VCaP (cell line): ENCODE data around the gene OR13J1.

ENCODE experiments used
- H3K27ac ChIP-seq: fragments of 450-650 bp; 2 replicates; pipeline ENCODE4 v1.5.1; 2017
- TF ChIP-seq, protein P1 (sequence below): fragments of 450-650 bp; conservative IDR thresholded peaks from 2 replicates; pipeline ENCODE4 v1.5.1; 2017; ENCODE audit warnings: mild to moderate bottlenecking, moderate library complexity

Gene OR13J1

DNA sequence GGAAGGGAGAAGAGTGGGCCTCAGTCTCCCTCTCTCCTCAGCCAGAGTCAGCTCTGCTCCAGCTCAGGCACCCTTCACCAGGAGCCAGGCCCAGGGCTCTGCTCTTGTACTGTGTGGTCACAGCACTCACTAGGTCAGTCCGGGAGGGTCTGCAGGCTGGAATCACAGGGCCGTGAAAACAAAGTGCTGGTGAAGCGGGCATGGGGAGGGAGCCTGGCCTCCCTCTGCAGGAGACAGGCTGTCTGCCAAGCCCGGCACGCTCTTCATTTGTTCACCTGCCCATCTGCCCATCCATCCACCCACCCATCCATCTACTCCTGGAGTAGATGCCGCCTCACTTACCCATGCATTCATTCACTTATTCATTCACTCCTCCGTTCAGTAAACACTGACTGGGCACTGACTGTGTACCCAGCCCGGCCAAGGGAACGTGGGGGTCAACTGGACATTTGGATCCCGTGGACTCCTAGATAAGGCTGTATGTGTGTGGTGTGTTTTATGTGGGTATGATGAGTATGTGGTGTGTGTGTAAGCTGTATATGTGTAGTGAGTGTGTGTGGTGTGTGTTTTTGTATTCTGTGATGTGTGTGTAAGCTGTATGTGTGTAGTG lies 42.7 kb upstream of the OR13J1 start:
- no peak overlapping the region for H3K27ac ChIP-seq
- TF ChIP-seq, protein P1, sequence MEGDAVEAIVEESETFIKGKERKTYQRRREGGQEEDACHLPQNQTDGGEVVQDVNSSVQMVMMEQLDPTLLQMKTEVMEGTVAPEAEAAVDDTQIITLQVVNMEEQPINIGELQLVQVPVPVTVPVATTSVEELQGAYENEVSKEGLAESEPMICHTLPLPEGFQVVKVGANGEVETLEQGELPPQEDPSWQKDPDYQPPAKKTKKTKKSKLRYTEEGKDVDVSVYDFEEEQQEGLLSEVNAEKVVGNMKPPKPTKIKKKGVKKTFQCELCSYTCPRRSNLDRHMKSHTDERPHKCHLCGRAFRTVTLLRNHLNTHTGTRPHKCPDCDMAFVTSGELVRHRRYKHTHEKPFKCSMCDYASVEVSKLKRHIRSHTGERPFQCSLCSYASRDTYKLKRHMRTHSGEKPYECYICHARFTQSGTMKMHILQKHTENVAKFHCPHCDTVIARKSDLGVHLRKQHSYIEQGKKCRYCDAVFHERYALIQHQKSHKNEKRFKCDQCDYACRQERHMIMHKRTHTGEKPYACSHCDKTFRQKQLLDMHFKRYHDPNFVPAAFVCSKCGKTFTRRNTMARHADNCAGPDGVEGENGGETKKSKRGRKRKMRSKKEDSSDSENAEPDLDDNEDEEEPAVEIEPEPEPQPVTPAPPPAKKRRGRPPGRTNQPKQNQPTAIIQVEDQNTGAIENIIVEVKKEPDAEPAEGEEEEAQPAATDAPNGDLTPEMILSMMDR = no peak

DNA sequence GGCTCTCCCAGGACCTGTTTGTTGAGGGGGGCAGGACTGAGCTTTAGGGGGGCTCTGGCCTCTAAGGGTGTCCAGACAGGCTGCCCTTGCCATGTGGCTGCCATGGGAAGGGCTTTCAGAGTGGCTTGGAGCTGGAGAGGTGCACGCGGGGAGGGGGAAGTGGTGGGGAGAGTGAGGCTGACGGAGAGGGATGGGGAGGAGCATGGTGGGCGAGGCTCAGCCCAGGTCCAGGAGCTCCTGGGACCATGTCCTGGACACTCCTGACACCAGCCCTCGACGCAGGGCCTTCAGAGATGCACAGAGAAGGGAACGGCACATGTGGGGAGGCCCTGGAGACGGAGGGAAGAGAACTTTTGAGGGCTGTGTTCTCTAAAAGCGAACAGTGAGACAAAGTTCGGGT lies 41.5 kb upstream of the OR13J1 start:
- no peak overlapping the region for H3K27ac ChIP-seq
- TF ChIP-seq, protein P1 = no peak

DNA sequence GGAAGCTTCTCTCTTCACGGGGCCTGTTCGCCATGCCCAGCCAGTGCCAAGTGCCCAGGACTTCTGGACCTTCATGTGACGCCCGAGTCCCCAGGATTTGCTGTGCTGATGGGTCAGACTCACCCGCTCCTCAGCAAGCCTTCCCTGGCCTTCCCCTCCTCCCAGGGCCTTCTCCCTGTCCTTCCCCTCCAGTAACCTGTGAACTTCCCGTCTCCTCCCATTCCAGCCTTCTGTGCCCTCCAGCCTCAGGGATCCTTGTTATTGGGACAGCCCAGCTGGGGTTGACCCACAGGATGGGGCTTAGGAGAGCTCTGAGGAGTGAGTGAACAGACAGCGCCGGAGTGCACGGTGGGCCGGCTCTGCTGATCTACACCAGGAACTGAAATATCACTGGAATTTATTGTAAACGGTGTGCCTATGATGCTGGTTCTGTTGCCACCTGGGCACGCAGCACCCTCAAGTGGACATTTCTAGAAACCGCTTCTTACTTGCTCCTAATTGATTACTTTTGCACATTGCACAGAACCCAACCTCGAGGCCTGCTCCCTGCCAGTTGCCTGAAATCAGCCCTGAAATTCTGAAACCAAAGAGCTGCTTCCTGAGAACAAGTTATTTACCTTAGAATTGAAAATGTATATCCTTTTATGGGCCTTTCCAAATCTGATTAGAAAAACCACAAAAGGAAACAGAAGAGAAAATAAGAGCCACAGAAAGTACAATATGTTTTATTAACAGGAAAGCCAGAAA lies 40.6 kb upstream of the OR13J1 start:
- TF ChIP-seq, protein P1 = peak; percentile 86
- no peak overlapping the region for H3K27ac ChIP-seq

DNA sequence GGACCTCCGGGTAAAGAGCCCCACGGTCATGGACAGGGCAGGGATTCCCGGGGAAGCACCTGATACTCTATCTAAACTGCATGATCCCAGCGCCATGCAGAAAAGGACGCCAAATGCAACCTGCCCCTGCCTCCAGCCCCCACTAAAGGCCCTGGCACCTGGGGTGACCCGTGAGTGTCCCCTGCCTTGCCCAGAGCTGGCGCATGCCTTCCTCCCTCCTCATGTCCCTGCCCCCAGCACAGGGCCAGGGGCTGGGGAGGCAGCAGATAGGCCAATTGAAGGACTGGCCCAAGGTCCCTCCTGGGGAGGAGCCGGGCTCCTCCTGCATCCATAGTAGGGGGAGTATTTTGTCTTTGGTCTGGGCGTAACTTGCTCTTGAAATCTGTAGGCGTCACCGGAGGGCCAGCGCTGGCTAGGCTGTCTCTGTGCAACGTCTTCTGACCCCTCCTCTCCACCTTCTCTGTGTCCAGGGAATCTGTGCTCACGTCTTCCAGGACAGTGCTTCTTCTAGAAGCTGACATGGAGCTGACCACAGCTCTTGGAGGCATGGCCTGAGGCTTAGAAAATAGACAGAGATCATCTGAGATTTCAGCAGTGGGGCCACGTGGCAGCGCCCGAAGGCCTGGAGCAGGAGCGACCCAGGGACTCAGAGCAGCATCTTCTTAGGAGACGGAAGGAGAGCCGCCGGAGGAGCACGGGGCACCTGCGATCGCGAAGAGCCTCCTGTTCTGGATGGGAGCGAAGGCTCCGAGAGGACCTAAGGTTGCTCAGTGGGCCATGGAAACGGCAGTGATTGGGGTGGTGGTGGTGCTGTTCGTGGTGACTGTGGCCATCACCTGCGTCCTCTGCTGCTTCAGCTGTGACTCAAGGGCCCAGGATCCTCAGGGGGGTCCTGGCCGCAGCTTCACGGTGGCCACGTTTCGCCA lies 39.7 kb upstream of the OR13J1 start:
- H3K27ac ChIP-seq = no peak overlapping the region
- TF ChIP-seq, protein P1 = no peak

DNA sequence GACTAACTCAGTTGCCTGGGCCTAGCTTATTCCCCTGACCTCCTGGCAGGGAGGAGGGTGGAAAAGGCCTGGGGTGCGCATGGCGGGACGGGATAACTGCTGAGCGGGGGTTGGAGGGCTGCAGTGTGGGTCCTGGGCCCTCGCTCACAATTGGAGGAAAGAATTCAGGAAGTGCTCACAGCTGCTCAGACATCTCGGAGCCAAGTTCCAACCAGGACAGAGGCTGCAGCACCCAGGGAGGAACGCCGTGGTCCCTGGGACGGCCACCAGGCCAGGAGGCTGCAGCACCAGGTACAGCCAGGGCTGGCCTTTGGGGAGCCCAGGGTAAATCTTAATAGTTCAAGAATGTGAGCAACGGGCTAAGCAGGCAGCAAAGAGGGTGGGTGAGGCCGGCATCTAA lies 39.1 kb upstream of the OR13J1 start, which contains the start of gene SPAAR:
Gene SPAAR, plus strand, starts transcription at position 217 of the 400 bp plus-strand sequence. CDS start 974 bp downstream, outside the sequence.
- H3K27ac ChIP-seq = peak within 1 kb of the TSS; percentile 48; the same call in 1 of the 2 replicates
- TF ChIP-seq, protein P1 = no peak

DNA sequence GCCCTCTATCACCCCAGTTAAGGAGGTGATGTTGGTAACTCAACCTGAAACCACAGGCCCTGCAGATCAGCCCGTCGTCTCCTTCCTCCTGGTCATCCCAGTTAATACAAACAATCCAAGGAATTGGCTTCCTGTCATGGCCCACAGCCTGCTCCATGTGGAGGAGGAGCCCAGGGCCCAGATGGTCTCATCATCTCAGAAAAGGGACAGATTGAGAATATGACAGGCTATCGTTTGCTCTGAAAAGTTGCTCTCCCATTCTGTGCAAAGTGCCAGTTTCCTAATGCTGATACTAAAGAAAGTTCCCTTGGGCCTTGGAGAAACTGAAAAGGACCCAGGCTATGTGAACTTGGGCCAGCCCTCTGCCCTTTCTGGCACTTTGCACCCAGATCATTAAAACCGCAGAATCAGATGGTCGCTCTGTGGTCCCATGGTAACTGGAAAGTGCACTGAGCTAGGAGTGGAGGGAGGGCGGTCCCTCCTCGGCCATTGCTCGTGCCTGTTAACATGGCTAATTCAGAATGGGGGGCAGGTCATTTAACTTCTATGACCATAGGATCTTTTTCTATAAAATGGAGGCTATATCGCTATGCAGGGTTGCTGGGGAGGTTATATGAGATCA lies 38.4 kb upstream of the OR13J1 start:
- H3K27ac ChIP-seq = peak overlapping the region; percentile 48; the same call in 1 of the 2 replicates
- TF ChIP-seq, protein P1 = no peak
